Ovary (tissue), 9 donors: ENCODE data around the gene TCHP. TPM values are rescaled to one million over a fixed set of nuclear protein-coding genes. Genes with fewer than 3 reads are reported as not detected.
A peak's percentile ranks its signal among the peaks of the same experiment; 100 is the strongest.

ENCODE experiments used
- DNase-seq, 5 donors: peaks; one replicate each; pipeline ENCODE4 v3.0.0-alpha.2; 2019 to 2020
- H3K27ac ChIP-seq, 2 donors: fragments of 200-600 bp; one replicate each; pipeline versions ENCODE4 v1.5.1 to v1.8.0; 2019 to 2022
- H3K27me3 ChIP-seq: fragments of 200-600 bp; one replicate; pipeline ENCODE4 v1.8.0; 2022
- H3K36me3 ChIP-seq: fragments of 200-600 bp; sonication (generic); one replicate; pipeline ENCODE4 v1.5.1; 2019
- H3K4me1 ChIP-seq: one replicate; pipeline ENCODE4 v1.8.1; 2013; ENCODE audit warnings: mild to moderate bottlenecking, moderate library complexity; ENCODE audit not compliant: insufficient read depth
- H3K4me3 ChIP-seq: fragments of 200-600 bp; sonication (generic); one replicate; pipeline ENCODE4 v1.5.1; 2017
- H3K9me3 ChIP-seq, 2 donors: fragments of 200-600 bp in 1 of 2; sonication (generic) in 1 of 2; one replicate each; pipeline versions ENCODE4 v1.5.1 to v1.8.1; 2013 to 2019; ENCODE audit warnings: mild to moderate bottlenecking in 1 of 2, moderate library complexity in 1 of 2
- CTCF ChIP-seq, 3 donors: fragments of 450-650 bp in 2 of 3; fragments of 200-600 bp in 1 of 3; IDR thresholded peaks; one replicate each; pipeline versions ENCODE4 v1.5.1 to v1.8.0; 2016 to 2022; ENCODE audit warnings: antibody characterized with exemption in 3 of 3, mild to moderate bottlenecking in 1 of 3
- EP300 ChIP-seq: sonication (generic); formaldehyde crosslinking; IDR thresholded peaks from one replicate; pipeline ENCODE4 v1.6.1; 2017; ENCODE audit warnings: antibody characterized with exemption
- POLR2A ChIP-seq: fragments of 450-650 bp; IDR thresholded peaks from one replicate; pipeline ENCODE4 v1.6.1; 2017; ENCODE audit warnings: antibody characterized with exemption, mild to moderate bottlenecking, moderate library complexity
- WGBS, 3 donors: extraction: QIAGEN DNeasy Blood & Tissue Kit in 1 of 3; methylation state at CpG; one replicate each; pipeline versions ENCODE4 v1.1.5 to v1.1.7; 2013 to 2017; 5-methylcytosine and 5-hydroxymethylcytosine counted together
- intact Hi-C, 4 donors: fragments of 100-400 bp; cut with DNase I; formaldehyde crosslinking; loops; one replicate each; pipeline versions ENCODE4 v1.11.0 to v1.15.1; 2022 to 2023
- polyA plus RNA-seq, 2 donors: library from polyadenylated mRNA; stranded (reverse); fragments of 200-250 nt in 1 of 2; fragments of 350-450 nt in 1 of 2; fragmentation: Illumina TruSeq in 1 of 2; extraction: RNeasy Lipid Tissue Mini Kit (QIAGEN cat#74804) in 1 of 2; gene quantifications; one replicate each; pipeline ENCODE4 v1.2.3, GENCODE V29; 2013 to 2014
- total RNA-seq, 7 donors: library from RNA; depleted of rRNA in 2 of 7; stranded (reverse); fragments of >200 nt in 2 of 7; fragmentation: NEBNext Ultra II Directional in 3 of 7; extraction: Animal tissue kit (Norgen Biotek cat#: 25700) in 3 of 7; gene quantifications; one replicate each; pipeline versions ENCODE4 v1.1.0 to v1.2.4, GENCODE V29; 2016 to 2023
- donor health status: DM: no; HTN: no; CAD: no; lungs with moderate emphysema.
- donor health status: DM: no; HTN: no; CAD: no.
- donor health status: Bipolar disorder and iron deficiency.
- donor health status: DM: yes; HTN: yes; CAD: no.
- donor health status: DM: no; HTN: no; CAD: no.
- donor health status: DM: yes; HTN: yes; CAD: no.

TCHP gene
- total and polyA plus RNA-seq, 9 donors: 11.2 to 21.6 (median 18.8) TPM

GRCh38 chr12:109878749-109879148 is 21.3 kb upstream of the TCHP start:
- DNase-seq: no peak
- Histone ChIP-seq H3K9me3 (no peaks in the 10 kb centered on the region), H3K4me3 (peak overlapping the region; percentile 68), H3K27ac (no peak overlapping the region), H3K27me3 (no peaks in the 10 kb centered on the region), H3K4me1 (peaks cover 4% of the 10 kb centered on the region), H3K36me3 (no peaks in the 10 kb centered on the region)
- 71 to 72% (median 72%) methylated on average over 7 of the region's 7 CpGs for whole genome bisulfite sequencing, 3 donors
- TF ChIP-seq CTCF (IDR thresholded peaks at IDR 0.05) (no peak), POLR2A (no peak), EP300 (no peak)
- intact Hi-C loops: loop anchor here in 1 of 4 donors (1.0 kb wide), 1 partner anchor 45 kb away; no protein-coding TSS in a partner anchor

- Histone ChIP-seq H3K27ac (peak overlapping the region in 1 of 2 donors; percentile 63), H3K36me3 (no peaks in the 10 kb centered on the region), H3K27me3 (no peaks in the 10 kb centered on the region), H3K9me3 (no peaks in the 10 kb centered on the region), H3K4me1 (peaks cover 4% of the 10 kb centered on the region), H3K4me3 (peak overlapping the region; percentile 68)
- TF ChIP-seq CTCF (IDR thresholded peaks at IDR 0.05) (no peak), EP300 (no peak), POLR2A (no peak)
- 5 to 7% (median 7%) methylated on average over 13 of the region's 13 CpGs for WGBS, 3 donors
- DNase-seq: no peak
- intact Hi-C loops: loop anchor here in 1 of 4 donors (5.0 kb wide), 1 partner anchor 72 kb away; no protein-coding TSS in a partner anchor
Observed at GRCh38 chr12:109879351-109880042, 20.6 kb upstream of the TCHP start.

- DNase-seq: peak; percentile 76 to 91 (median 84)
- intact Hi-C loops: loop anchor here in 1 of 4 donors (5.0 kb wide), 1 partner anchor 73 kb away; no protein-coding TSS in a partner anchor
Observed at GRCh38 chr12:109880043-109880931, 19.8 kb upstream of the TCHP start, which contains the start of gene GLTP. TSS of gene GLTP (minus strand) at chr12:109880541. CDS start at chr12:109880374, 167 bp downstream.

More at GRCh38 chr12:109880043-109880931, 19.8 kb upstream of the TCHP start, which contains the start of gene GLTP:
- no peaks in the 10 kb centered on the region for H3K36me3 ChIP-seq
- H3K27me3 ChIP-seq: no peaks in the 10 kb centered on the region
- peak within 1 kb of the TSS; percentile 68 for H3K4me3 ChIP-seq
- TF ChIP-seq POLR2A (peak; percentile 60), CTCF (IDR thresholded peaks at IDR 0.05) (peak in 2 of 3 donors; percentile 91 to 94), EP300 (no peak)
- WGBS, 3 donors: 0 to 1% (median 0%) methylated on average over 75 to 92 of the region's 92 CpGs
- peaks cover 4% of the 10 kb centered on the region for H3K4me1 ChIP-seq
- peak within 1 kb of the TSS in 1 of 2 donors; percentile 63 for H3K27ac ChIP-seq
- H3K9me3 ChIP-seq: no peaks in the 10 kb centered on the region
